GM21367 (cell line): ENCODE data around the gene LUC7L2.
"Not testable (repeated sequence)": the region's sequence is repeated elsewhere in the genome, so short reads cannot be mapped to it uniquely, and the experiment has no call there.

Experiments
- ATAC-seq: cut with Tn5 transposase; IDR thresholded peaks from one replicate; pipeline ENCODE4 v1.9.1; 2021; ENCODE audit not compliant: unreplicated experiment

Gene LUC7L2

DNA sequence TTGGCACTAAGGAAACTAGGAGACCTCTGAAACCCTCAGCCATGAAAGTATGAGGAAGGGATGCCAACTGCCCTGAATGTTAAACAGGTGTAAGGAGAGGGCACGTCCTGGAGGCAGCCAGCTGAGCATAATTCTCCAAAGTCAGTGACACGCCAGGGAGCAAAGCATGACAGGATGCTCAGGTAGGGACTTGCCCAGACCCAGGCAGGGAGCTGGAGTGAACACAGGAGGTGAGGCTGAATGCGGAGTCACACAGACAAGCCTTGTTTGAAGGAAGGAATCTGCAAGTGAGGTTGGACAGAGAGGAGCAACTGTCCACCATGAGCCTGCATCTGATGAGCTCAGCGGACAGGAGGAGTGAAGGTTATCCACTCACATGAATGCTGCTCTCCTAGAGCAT lies 82.3 kb downstream of the LUC7L2 start:
- no peak for ATAC-seq

DNA sequence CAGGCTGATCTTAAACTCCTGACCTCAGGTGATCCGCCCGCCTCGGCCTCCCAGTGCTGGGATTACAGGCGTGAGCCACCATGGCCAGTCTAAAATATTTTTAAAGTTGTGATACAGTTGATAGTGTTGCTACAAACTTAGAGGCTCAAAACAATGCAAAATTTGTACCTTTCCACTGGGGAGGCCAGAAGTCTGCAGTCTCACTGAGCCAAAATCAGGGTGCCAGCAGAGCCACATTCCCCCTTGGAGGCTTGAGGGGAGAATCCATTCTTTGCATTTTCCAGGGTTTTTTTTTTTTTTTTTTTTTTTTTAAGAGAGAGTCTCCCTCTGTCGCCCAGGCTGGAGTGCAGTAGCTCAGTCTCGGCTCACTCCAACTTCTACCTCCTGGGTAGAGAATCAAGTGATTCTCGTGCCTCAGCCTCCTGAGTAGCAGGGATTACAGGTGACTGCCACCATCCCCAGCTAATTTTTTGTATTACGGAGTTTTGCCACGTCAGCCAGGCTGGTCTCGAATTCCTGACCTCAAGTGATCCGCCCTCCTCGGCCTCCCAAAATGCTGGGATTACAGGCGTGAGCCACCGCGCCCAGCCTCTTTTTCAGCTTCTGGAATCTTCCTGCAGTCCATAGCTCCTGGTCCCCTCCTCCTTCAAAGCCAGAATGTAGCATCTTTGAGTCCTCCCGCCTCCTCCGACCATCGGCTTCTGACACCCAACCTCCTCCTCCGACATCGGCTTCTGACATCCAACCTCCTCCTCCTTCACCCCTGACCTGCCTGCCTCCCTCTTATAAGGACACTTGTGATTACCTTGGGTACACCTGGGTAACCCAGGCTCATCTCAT lies 86.6 kb downstream of the LUC7L2 start:
- ATAC-seq = no peak

DNA sequence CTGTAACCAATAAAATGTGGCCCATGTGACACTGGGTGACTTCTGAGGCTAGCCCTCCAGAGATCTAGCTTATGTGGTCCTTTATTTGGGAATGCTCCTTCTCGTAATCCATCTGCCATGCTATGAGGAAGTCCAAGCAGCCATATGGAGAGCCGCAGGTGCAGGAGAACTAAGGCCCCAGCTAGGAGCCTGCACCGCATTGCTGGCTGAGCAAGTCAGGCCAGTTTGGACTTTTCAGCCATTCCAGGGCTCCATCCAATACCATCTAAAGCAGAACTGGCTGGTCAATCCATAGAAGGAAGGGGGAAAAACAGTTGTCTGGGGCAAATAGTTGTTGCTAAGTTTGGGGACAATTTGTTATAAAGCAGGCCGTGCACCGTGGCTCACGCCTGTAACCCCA lies 91.2 kb downstream of the LUC7L2 start:
- no peak for ATAC-seq

DNA sequence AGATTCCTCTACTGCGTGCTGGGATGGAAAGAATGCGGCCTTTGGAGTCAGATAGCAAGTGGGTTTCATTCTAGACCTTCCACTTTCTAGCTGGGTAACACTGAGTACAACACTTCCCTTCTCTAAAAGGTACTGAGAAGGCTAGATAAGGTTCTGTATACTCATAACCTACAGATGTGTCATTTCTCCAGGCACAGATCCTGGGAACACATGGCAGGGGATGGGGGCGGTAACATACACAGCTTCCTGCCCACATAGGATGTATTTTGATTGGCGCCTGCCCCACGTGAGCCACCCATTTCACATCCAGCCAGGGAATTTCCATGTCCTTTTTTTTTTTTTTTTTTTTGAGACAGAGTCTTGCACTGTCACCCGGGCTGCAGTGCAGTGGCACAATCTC lies 91.9 kb downstream of the LUC7L2 start:
- no peak for ATAC-seq

DNA sequence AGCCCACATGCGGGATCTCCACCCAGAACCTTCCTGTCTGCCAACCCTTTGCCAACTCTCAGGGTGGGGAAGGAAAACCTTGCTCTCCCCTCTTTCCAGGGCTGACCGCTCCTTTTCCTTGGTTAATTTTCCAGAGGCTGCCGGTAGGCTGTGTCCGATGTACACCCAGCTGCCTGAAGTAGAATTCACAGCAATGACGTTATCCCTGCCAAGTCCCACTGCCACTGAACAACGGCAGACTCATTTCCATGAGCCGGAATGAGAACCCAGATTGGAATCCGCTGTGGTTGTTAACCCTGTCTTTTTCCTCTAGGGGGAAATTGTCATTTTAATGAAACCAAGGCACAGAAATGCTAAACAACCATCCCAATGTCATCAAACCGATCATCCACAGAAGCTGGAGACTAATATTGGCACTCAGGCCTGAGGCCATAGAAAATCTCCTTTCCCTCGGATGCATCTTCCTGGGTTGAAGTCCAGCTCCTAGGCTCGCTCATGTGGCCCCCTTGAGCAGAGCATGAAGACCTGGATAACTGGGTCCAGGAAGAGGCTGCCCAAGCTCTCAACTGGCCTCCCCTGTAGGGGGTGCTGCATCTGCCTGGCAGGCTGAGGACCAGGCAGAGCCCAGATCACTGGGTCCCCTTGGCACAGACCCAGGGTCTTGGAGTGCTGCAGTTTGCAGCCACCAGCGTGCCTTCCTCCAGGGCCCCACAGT lies 93.4 kb downstream of the LUC7L2 start:
- no peak for ATAC-seq

DNA sequence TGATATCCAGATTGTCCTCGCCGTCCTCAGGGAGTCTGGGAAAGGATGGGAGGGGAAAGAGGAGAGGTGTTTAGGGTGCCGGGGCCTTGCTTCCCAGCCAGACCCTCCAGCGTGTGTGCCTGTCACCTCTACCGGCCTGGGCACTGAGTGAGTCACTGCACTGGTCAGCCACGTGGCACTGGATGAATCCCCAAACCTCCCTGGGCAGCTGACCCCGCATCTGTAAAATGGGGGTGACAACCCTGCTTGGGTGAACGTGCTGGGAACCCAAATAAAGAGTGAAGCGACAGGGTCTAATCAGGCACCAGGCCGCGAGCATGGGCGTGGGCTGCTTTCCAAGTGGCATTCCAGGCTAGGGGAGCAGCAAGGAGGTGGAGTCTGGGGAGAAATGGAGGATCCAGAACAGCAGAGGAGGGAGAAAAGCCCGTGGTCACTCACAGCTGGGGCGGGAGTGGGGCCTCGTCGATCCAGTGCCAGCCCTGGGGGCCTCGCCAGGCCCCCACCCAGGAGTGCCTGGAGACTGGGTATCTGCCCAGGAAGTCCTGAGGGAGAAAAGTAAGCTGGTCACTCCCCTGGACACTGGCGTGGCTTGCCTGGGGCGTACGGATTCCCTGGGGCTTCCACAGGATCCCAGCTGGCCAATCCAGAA lies 94.1 kb downstream of the LUC7L2 start:
- no peak for ATAC-seq

DNA sequence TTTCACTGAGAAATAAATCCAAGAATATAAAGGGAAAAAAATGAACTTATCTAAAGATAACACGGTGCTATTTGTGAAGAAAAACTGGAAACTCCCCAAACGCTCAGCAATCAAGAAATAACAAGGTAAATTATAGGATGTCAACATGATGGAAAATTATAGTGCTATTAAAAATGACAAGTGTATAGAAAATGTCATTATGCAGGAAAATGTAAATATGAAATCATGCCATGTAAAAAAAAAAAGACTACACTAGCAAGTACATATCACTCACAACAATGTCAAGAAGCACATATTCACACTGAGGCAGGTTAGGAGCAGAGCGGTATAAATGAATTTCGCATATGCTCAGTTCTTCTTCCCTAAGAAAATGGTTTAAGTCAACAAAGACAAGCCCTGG lies 96.1 kb downstream of the LUC7L2 start:
- no peak for ATAC-seq

DNA sequence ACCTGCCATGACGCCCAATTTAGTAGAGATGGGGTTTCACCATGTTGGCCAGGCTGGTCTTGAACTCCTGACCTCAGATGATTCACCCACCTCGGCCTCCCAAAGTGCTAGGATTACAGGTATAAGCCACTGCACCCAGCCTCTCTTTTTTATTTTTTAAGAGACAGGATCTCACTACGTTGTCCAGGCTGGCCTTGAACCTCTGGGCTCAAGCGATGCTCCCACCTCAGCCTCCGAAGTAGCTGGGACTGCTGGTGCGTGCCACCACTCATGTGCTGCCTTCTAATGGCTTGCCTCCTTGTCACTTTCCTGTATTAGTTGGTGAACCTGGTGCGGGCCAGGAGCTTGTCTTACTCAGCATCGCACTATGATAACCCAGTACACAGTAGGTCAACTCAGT lies 96.8 kb downstream of the LUC7L2 start:
- ATAC-seq = no peak

DNA sequence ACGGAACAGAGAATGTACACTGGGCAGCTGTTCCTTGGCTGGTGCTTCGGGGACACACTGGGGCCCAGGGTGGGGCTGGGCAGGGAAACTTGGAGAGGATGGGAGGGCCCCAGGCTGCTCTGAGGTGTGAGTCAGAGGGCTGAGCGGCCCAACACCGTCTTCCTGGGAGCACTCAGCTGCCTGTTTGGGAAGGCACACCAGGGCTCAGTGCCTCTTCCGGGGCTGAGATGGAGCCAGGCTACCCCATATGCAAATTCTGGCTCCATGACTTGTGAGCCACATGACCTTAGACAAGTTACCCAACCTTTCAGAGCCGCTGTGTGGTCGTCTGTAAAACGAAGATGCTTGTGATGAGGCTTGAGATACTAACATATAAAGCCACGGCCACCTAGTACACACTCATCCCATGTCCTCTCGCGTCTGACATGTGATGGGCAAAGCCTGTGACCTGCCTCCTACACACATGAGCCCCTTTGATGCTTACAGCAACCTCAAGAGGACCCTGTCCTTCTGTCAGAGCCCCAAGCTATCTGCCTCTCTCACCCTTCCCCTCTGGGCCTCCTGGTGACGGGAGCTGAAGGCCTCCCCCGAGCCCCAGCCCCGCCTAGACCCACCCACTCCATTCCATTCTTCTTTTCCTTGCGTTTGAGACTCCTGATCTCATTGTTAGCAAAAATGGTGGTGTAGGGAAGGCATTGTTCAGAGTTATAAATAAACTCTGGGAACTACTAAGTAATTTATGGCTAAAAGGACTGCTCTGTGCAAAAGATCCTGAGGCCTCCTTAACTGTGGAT lies 97.7 kb downstream of the LUC7L2 start:
- ATAC-seq = no peak

DNA sequence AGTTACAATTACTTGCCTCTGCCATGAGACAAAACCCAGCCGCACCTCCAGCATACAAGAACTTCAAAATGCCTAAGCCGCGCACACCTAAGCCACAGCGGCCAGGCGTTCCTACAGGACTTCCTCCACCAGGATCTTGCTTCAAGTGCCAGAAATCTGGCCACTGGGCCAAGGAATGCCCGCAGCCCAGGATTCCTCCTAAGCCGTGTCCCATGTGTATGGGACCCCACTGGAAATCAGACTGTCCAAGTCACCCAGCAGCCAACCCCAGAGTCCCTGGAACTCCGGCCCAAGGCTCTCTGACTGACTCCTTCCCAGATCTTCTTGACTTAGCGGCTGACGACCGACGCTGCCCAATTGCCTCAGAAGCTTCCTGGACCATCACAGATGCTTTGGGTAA lies 103.7 kb downstream of the LUC7L2 start:
- ATAC-seq = not testable (repeated sequence)

DNA sequence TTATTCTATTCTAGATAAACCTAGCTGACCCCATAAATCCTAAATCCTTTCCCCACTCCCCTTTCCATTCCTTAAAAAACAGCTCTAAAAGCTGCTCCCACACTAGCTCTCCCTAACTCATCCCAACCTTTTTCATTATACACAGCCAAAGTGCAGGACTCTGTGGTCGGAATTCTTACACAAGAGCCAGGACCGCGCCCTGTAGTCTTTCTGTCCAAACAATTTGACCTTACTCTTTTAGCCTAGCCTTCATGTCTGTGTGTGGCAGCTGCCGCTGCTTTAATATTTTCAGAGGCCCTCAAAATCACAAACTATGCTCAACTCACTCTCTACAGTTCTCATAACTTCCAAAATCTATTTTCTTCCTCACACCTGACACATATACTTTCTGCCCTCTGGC lies 104.8 kb downstream of the LUC7L2 start:
- ATAC-seq = not testable (repeated sequence)

DNA sequence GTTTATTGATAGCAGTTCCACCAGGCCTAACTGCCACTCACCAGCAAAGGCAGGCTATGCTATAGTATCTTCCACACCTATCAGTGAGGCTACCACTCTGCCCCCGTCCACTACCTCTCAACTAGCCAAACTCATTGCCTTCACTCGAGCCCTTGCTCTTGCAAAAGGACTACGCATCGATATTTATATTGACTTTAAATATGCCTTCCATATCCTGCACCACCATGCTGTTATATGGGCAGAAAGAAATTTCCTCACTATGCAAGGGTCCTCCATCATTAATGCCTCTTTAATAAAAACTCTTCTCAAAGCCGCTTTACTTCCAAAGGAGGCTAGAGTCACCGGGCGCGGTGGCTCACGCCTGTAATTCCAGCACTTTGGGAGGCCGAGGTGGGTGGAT lies 105.4 kb downstream of the LUC7L2 start:
- not testable (repeated sequence) for ATAC-seq

DNA sequence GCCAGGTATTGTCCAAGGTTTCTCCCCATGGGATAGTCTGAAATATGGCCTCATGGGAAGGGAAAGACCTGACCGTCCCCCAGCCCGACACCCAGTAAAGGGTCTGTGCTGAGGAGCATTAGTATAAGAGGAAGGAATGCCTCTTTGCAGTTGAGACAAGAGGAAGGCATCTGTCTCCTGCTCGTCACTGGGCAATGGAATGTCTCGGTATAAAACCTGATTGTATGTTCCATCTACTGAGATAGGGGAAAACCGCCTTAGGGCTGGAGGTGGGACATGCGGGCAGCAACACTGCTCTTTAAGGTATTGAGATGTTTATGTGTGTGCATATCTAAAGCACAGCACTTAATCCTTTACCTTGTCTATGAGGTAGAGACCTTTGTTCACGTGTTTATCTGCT lies 108.0 kb downstream of the LUC7L2 start:
- not testable (repeated sequence) for ATAC-seq

DNA sequence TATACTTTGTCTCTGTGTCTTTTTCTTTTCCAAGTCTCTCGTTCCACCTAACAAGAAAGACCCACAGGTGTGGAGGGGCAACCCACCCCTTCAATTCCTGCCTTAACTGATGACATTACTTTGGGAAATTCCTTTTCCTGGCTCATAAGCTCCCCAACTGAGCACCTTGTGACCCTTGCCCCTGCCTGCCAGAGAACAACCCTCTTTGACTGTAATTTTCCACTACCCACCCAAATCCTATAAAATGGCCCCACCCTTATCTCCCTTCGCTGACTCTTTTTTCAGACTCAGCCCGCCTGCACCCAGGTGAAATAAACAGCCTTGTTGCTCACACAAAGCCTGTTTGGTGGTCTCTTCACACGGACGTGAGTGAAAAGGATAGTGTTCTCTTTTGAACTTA lies 108.6 kb downstream of the LUC7L2 start:
- not testable (repeated sequence) for ATAC-seq

DNA sequence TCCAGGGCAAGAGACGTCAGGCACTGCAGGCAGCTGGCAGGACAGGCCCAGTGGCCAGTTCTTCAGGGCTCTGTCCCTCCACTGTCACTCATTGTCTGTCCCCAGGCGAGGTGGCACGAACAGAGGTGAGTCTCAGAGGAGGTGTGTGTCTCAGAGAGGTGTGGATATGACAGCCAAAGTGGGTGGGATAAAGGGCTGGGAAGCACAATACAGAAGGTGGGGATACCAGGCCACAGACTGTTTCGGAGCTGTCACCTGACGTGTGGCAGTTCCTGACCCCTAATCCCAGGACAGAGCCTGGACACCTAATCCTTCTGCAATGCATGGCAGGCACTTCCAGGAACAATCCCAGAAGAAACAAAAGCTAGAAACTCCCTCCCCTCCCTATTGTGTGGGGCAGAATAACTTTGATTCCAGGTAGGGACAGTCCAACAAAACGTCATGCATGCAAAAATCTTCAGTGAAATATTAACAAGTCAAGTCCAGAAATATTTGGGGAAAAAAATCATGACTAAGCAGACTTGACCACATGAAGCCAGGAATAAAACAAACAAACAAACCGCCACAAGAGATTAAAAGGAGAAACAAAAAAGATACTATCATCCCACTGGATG lies 112.2 kb downstream of the LUC7L2 start:
- ATAC-seq = no peak
